ENCODE measurements around the gene SPAG17. TPM values are rescaled to one million over a fixed set of nuclear protein-coding genes. Genes with fewer than 3 reads are reported as not detected.

Gene SPAG17
- total and polyA plus RNA-seq, 2 donors (not counting 1 experiment from before 2014, with no cell fraction given), result not detected

GRCh38 chr1:118157506-118157905 lies 27.5 kb downstream of the SPAG17 start:
- no peaks in the 10 kb centered on the region for H3K9me3 ChIP-seq (ENCODE audit: control extremely low read depth in 1 of 3, control insufficient read depth in 2 of 3, insufficient read depth in 1 of 3, low read length in 2 of 3)
- H3K27me3 ChIP-seq (replicated peaks in 1 of 4; ENCODE audit: control extremely low read depth in 1 of 4, control insufficient read depth in 3 of 4, insufficient read depth in 4 of 4, low read length in 3 of 4), result no peaks in the 10 kb centered on the region
- H3K36me3 ChIP-seq (replicated peaks in 1 of 2; ENCODE audit: control extremely low read depth in 1 of 2, control insufficient read depth in 1 of 2, extremely low read depth in 1 of 2, insufficient read depth in 2 of 2, low read length in 1 of 2), result no peaks in the 10 kb centered on the region
- CTCF ChIA-PET, result no interaction called here
- POLR2A ChIA-PET, result no interaction called here
- TF ChIP-seq CTCF (IDR thresholded peaks at IDR 0.05) (no peak), EZH2 (IDR thresholded peaks at IDR 0.05; ENCODE audit: borderline replicate concordance, insufficient read depth, low read depth, low read length, poor library complexity, severe bottlenecking) (no peak)
- intact Hi-C loops (cut with micrococcal nuclease), result loop anchor here (10.0 kb wide), 1 partner anchor 1517 kb away; no protein-coding TSS in a partner anchor
- H3K4me1 Mint-ChIP-seq, result no peaks in the 10 kb centered on the region
- DNase-seq, result no peak
- no peak overlapping the region for H3K4me3 Mint-ChIP-seq
- no peak overlapping the region for H3K27ac Mint-ChIP-seq
- no peaks in the 10 kb centered on the region for H3K79me2 ChIP-seq (ENCODE audit: control insufficient read depth, insufficient read depth, low read length)
- WGBS (ENCODE audit: insufficient coverage), result 60% methylated on average over 2 of the region's 2 CpGs
- H3K4me1 ChIP-seq (ENCODE audit: control insufficient read depth in 2 of 2, insufficient read depth in 2 of 2, low read length in 2 of 2), result no peaks in the 10 kb centered on the region
- H3K27me3 Mint-ChIP-seq, result no peaks in the 10 kb centered on the region
- no peak overlapping the region for H2AFZ ChIP-seq (ENCODE audit: insufficient read depth, low read depth, low read length, poor library complexity, severe bottlenecking)
- H4K20me1 ChIP-seq (ENCODE audit: control insufficient read depth, insufficient read depth, low read length, poor library complexity, severe bottlenecking), result no peaks in the 10 kb centered on the region
- ATAC-seq (ENCODE audit: low read depth), result no peak
- H3K27ac ChIP-seq (ENCODE audit: low read length in 2 of 2), result no peak overlapping the region
- H3K9me3 Mint-ChIP-seq (ENCODE audit: insufficient read depth), result no peaks in the 10 kb centered on the region
- H3K9ac ChIP-seq (ENCODE audit: low read length), result no peak overlapping the region
- no peak overlapping the region for H3K4me2 ChIP-seq (replicated peaks; ENCODE audit: low read depth, low read length, poor library complexity, severe bottlenecking)
- H3K4me3 ChIP-seq (ENCODE audit: control extremely low read depth in 1 of 5, extremely low read depth in 1 of 5, insufficient read depth in 1 of 5, low read depth in 2 of 5, low read length in 4 of 5), result no peak overlapping the region

GRCh38 chr1:118155106-118155505 lies 29.9 kb downstream of the SPAG17 start:
- ATAC-seq (ENCODE audit: low read depth) (no peak), DNase-seq (no peak)
- Histone ChIP-seq H4K20me1 (ENCODE audit: control insufficient read depth, insufficient read depth, low read length, poor library complexity, severe bottlenecking) (no peaks in the 10 kb centered on the region), H3K9me3 (ENCODE audit: control extremely low read depth in 1 of 3, control insufficient read depth in 2 of 3, insufficient read depth in 1 of 3, low read length in 2 of 3) (no peaks in the 10 kb centered on the region), H2AFZ (ENCODE audit: insufficient read depth, low read depth, low read length, poor library complexity, severe bottlenecking) (no peak overlapping the region), H3K27ac (ENCODE audit: low read length in 2 of 2) (no peak overlapping the region), H3K4me1 (ENCODE audit: control insufficient read depth in 2 of 2, insufficient read depth in 2 of 2, low read length in 2 of 2) (no peaks in the 10 kb centered on the region), H3K9ac (ENCODE audit: low read length) (no peak overlapping the region), H3K27me3 (replicated peaks in 1 of 4; ENCODE audit: control extremely low read depth in 1 of 4, control insufficient read depth in 3 of 4, insufficient read depth in 4 of 4, low read length in 3 of 4) (no peaks in the 10 kb centered on the region), H3K4me2 (replicated peaks; ENCODE audit: low read depth, low read length, poor library complexity, severe bottlenecking) (no peak overlapping the region), H3K36me3 (replicated peaks in 1 of 2; ENCODE audit: control extremely low read depth in 1 of 2, control insufficient read depth in 1 of 2, extremely low read depth in 1 of 2, insufficient read depth in 2 of 2, low read length in 1 of 2) (no peaks in the 10 kb centered on the region), H3K79me2 (ENCODE audit: control insufficient read depth, insufficient read depth, low read length) (no peaks in the 10 kb centered on the region), H3K4me3 (ENCODE audit: control extremely low read depth in 1 of 5, extremely low read depth in 1 of 5, insufficient read depth in 1 of 5, low read depth in 2 of 5, low read length in 4 of 5) (no peak overlapping the region)
- H3K9me3 Mint-ChIP-seq (ENCODE audit: insufficient read depth), result no peaks in the 10 kb centered on the region
- ChIA-PET POLR2A (no interaction called here), CTCF (interaction anchor here (3.0 kb wide), 1 partner anchor 853 kb away, joined by 9 read pairs; no protein-coding TSS in a partner anchor)
- H3K4me1 Mint-ChIP-seq, result no peaks in the 10 kb centered on the region
- no peak overlapping the region for H3K27ac Mint-ChIP-seq
- 100% methylated on average over 1 of the region's 1 CpG for WGBS (ENCODE audit: insufficient coverage)
- no peak overlapping the region for H3K4me3 Mint-ChIP-seq
- H3K27me3 Mint-ChIP-seq, result no peaks in the 10 kb centered on the region
- intact Hi-C loops (cut with micrococcal nuclease), result loop anchor here (10.0 kb wide), 1 partner anchor 1520 kb away; no protein-coding TSS in a partner anchor
- TF ChIP-seq EZH2 (IDR thresholded peaks at IDR 0.05; ENCODE audit: borderline replicate concordance, insufficient read depth, low read depth, low read length, poor library complexity, severe bottlenecking), result no peak
- TF ChIP-seq CTCF (IDR thresholded peaks at IDR 0.05), result no peak

Data from B cell (primary cell).